ENCODE data around the gene FARP2. TPM values are rescaled to one million over a fixed set of nuclear protein-coding genes. Genes with fewer than 3 reads are reported as not detected.
"Not testable (repeated sequence)": the region's sequence is repeated elsewhere in the genome, so short reads cannot be mapped to it uniquely, and the experiment has no call there.

FARP2 gene
- polyA plus RNA-seq, 3 donors = 51.7 to 59.8 (median 59.2) TPM

- no peak for DNase-seq
These were observed 145.5 kb downstream of the FARP2 start for GRCh38 chr2:241501551-241501950.

- DNase-seq = no peak
These were observed 146.2 kb downstream of the FARP2 start for GRCh38 chr2:241502281-241502680.

GRCh38 chr2:241503776-241504392, 147.8 kb downstream of the FARP2 start:
- no peak for DNase-seq

GRCh38 chr2:241505086-241505780, 149.1 kb downstream of the FARP2 start:
- no peak for DNase-seq

- no peak for DNase-seq
These were observed 149.7 kb downstream of the FARP2 start for GRCh38 chr2:241505781-241506201.

GRCh38 chr2:241506317-241506716, 150.2 kb downstream of the FARP2 start:
- not testable (repeated sequence) for DNase-seq

GRCh38 chr2:241506793-241507429, 150.8 kb downstream of the FARP2 start:
- no peak for DNase-seq

- DNase-seq = peak; percentile 47
These were observed 151.6 kb downstream of the FARP2 start for GRCh38 chr2:241507430-241508239.

- peak; percentile 98 for DNase-seq
These were observed 152.4 kb downstream of the FARP2 start, which contains the start of gene STK25 for GRCh38 chr2:241508240-241509154. Gene STK25, minus strand, starts transcription at chr2:241508584. Its CDS starts 549 bp downstream, at chr2:241508035.

- DNase-seq = no peak
These were observed 153.2 kb downstream of the FARP2 start for GRCh38 chr2:241509155-241509784.

- DNase-seq = no peak
These were observed 155.1 kb downstream of the FARP2 start for GRCh38 chr2:241511091-241511741.

- DNase-seq = no peak
These were observed 158.5 kb downstream of the FARP2 start for GRCh38 chr2:241514553-241514952.

GRCh38 chr2:241514986-241515737, 159.1 kb downstream of the FARP2 start:
- no peak for DNase-seq

GRCh38 chr2:241516520-241516965, 160.5 kb downstream of the FARP2 start:
- no peak for DNase-seq

- no peak for DNase-seq
These were observed 161.2 kb downstream of the FARP2 start for GRCh38 chr2:241517297-241517696.

GRCh38 chr2:241519669-241520068, 163.6 kb downstream of the FARP2 start:
- no peak for DNase-seq

- DNase-seq = no peak
These were observed 166.4 kb downstream of the FARP2 start for GRCh38 chr2:241522477-241522876.

GRCh38 chr2:241525818-241526780, 170.0 kb downstream of the FARP2 start:
- DNase-seq = not testable (repeated sequence)

All from renal pelvis (tissue), 4 donors.